SK-N-MC (cell line): Measurements from ENCODE around the gene CCDC78.

ENCODE experiments used
- EZH2 ChIP-seq: fragments of 200-600 bp; sonication (generic); IDR thresholded peaks from one replicate; pipeline ENCODE4 v1.6.1; 2017; ENCODE audit warnings: antibody characterized with exemption
- FOXP2 ChIP-seq: optimal IDR thresholded peaks from 2 replicates; pipeline ENCODE3; 2011; ENCODE audit warnings: mild to moderate bottlenecking, moderate library complexity; ENCODE audit not compliant: insufficient read depth; ENCODE audit errors: extremely low read length, control extremely low read depth
- POLR2AphosphoS5 ChIP-seq: IDR thresholded peaks from 2 replicates; pipeline ENCODE4 v1.6.1; 2012; ENCODE audit warnings: mild to moderate bottlenecking, low read depth, low read length, borderline replicate concordance

DNA sequence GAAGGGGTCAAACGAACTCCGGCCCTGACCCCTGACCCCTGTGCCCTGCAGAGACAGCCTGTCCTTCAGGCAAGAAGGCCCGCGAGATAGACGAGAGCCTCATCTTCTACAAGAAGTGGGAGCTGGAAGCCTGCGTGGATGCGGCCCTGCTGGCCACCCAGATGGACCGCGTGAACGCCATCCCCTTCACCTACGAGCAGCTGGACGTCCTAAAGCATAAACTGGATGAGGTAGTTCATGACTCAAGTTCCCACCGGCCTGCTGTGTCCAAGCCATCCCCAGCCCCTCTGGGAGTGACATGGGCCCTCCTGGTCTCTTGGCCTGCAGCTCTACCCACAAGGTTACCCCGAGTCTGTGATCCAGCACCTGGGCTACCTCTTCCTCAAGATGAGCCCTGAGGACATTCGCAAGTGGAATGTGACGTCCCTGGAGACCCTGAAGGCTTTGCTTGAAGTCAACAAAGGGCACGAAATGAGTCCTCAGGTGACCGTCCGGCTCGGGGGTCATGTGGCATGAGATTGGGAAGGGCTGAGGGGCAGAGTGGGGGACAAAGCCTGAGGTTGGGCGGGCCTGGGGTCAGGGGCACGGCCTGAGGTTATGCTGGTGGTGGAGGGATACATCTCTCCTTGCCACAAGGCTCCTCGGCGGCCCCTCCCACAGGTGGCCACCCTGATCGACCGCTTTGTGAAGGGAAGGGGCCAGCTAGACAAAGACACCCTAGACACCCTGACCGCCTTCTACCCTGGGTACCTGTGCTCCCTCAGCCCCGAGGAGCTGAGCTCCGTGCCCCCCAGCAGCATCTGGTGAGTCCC, 40.0 kb upstream of the CCDC78 start:
- TF ChIP-seq EZH2 = no peak
- no peak for TF ChIP-seq POLR2AphosphoS5
- TF ChIP-seq FOXP2 = no peak
